ENCODE data around the gene DNAH10.

The DNAH10 gene

DNA sequence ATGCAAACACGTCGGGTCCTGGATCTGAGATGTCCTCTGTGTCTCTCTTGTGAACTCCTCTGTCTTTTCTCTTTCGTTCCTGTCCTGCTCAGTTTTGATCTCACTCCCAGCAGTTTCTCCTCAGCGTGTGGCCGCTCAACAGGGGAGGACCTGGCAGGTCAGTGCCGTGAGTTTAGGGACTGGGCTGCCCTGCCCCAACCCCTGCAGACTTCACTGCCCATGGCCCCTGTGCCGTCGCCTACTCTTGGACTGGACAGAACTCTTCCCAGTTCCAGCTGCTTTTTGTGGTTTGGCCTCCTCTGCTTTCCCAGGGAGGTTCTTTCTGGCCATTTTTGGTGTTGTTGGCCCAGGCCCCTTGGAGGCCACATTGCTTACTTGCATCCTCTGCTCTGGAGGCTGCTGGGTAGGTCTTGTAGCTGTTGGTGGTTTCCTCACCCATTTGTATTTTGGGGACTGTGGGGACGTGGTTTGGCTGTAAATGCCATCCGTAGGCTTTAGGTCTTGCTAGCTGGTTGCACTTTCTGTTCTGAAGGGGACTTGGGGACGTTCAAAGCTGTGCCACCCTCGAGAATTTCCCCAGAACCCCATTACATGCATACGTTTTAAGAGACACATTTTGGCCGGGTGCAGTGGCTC is 20.0 kb upstream of the DNAH10 start:
- no peak overlapping the region for H3K27ac ChIP-seq
- no peak for DNase-seq (ENCODE audit: low read depth, low spot score)

DNA sequence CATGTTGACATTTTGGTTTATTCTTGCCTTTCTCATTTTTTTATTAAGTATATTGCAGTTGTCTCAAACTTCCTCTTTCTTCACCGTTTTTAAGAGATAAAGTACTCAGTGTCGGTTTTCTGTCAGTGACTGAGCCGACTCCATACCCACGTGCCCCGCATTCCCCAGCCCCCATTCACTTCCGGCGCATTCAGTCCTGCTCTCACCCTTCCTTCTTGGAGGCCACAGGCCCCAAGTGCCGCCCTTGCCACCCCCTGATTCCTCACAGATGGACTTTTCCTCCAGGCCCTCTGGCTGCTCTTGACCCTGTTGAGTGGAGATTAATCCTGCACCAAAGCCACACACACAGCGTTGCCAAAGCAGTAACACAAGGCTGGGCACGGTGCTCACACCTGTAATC is 19.1 kb upstream of the DNAH10 start:
- no peak for DNase-seq (ENCODE audit: low read depth, low spot score)

DNA sequence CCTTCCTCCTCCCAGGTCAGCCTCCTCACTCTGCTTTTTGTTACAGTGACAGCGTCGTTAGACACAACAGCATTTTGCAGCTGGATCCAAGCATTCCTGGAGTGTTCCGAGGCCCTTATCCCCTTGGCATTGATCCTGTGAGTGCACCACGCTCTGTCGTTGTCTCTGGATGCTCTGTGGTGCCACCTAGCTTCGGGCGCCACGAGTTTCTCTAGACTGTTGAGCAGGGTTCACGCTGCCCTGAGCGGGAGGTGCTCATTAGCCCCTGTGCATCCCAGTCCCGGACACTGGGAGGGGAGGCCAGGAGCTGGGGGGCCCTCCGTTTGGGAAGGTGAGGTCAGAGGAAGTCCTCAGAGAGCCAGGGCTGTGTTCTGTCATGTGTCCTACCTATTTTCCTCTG is 17.3 kb upstream of the DNAH10 start:
- no peak overlapping the region for H3K27ac ChIP-seq
- no peak for DNase-seq (ENCODE audit: low read depth, low spot score)

More for the DNA sequence above, 19.1 kb upstream of the DNAH10 start:
- no peak overlapping the region for H3K27ac ChIP-seq

DNA sequence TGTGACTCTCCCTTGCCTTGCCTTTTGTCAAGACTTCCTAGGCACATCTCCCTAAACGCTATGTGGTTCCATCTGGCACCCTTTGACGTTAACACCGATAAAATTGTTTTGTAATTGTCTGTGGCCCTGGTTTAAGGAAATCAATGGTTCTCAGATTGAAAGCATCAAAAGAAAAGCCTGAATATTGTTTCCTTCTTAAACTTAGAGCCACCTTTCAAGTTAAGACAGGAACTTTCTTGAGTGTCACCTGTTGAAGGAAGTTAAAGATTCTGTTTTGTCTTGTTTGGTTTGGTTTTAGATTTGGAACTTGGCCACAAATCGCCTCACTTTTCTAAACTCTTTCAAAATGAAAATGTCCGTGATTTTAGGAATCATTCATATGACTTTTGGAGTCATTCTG is 14.8 kb upstream of the DNAH10 start:
- no peak overlapping the region for H3K27ac ChIP-seq
- DNase-seq (ENCODE audit: low read depth, low spot score), result no peak

DNA sequence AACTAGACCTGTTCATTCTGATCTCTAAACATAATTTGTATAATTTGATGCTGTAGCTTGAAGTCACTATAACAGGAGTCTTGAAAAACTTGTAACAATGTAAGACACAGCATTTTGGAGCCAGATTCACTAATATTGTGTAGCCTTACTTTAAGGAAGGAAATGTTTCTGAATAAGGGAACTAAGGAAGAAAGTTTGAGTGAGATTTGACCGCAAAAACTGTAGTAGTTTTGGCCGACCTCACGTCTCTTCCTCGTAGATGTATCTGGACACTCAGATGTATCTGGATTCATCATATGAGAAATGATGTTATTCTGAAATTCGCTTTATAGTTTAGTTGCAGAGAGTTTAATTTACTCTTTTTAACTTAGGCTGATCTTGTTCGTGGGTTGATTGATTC is 13.9 kb upstream of the DNAH10 start:
- no peak overlapping the region for H3K27ac ChIP-seq

DNA sequence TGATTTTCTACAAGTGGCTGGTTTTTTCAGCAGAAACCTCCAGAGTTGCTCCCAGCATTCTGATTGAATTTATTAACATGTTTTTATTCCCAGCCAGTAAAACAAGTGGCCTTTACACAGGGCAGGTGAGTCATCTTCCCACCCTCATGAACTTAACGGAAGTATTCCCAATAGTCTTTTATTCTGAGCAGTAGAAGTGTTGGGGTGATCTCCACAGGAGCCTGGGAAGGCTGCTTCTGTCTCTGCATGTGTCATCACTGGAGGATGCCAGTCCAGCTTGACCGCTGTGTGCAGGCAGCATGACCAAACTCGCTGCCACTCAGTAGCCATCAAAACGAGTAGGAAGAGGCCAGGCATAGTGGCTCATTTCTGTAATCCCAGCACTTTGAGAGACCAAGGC is 13.4 kb upstream of the DNAH10 start:
- H3K27ac ChIP-seq, result no peak overlapping the region
- no peak for DNase-seq (ENCODE audit: low read depth, low spot score)

More for the DNA sequence above, 13.9 kb upstream of the DNAH10 start:
- no peak for DNase-seq (ENCODE audit: low read depth, low spot score)

DNA sequence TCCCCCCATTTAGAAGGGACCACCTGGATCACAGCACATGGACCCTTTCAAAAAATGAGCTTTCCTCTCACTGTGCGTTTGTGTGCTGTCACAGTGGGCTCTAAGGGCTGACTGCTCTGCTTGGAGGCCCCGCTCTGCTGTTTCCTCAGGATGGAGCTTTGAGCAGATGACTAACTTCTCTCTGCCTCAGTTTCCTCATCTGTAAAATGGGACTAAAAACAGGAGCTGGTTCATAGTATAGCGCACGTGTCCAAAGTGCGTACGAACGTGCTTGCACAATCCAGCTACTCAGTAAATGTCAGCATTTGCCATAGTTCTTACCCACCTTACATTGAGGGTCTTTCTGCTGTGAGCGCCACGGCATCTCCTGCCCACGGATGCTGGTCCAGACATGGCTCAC is 12.7 kb upstream of the DNAH10 start:
- no peak for DNase-seq (ENCODE audit: low read depth, low spot score)
- no peak overlapping the region for H3K27ac ChIP-seq

DNA sequence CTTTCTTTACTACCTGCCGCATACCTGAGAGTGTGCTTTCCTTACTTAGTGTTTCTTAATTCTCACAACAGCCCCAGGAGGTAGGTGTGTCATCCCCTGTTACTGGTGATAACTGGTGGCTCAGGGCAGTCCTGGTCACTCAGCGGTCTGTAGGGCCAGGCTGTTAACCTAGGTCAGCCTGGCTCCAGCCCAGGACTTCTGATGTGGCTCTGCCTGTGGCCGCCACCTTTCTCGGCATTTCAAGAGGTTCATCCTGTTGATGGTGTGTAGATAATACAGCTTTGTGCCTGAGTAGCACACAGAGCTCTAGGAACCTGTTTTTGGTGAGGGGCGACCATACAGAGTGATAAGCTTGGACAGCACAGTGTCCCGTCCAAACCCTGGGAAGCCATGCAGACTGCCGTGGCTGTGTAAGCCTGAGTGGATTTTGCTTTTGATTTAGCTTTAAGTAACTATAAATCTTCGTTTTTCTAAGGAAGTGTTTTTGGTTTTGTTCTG is 11.9 kb upstream of the DNAH10 start:
- no peak for DNase-seq (ENCODE audit: low read depth, low spot score)
- no peak overlapping the region for H3K27ac ChIP-seq

DNA sequence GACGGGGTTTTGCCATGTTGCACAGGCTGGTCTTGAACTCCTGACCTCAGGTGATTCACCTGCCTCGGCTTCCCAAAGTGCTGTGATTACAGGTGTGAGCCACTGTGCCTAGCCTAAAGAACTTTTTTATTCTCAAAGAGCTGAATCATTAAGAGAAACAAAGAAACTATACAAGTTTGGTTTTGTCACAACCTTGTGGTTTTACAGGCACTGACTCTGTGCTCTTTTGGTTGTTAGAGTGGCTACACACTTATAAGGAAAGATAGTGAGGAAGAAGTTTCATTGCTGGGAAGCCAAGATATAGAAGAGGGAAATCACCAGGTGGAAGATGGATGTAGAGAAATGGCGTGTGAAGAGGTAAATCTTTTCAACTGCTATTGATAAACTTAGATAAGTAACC is 10.1 kb upstream of the DNAH10 start:
- DNase-seq (ENCODE audit: low read depth, low spot score), result no peak
- H3K27ac ChIP-seq, result no peak overlapping the region

DNA sequence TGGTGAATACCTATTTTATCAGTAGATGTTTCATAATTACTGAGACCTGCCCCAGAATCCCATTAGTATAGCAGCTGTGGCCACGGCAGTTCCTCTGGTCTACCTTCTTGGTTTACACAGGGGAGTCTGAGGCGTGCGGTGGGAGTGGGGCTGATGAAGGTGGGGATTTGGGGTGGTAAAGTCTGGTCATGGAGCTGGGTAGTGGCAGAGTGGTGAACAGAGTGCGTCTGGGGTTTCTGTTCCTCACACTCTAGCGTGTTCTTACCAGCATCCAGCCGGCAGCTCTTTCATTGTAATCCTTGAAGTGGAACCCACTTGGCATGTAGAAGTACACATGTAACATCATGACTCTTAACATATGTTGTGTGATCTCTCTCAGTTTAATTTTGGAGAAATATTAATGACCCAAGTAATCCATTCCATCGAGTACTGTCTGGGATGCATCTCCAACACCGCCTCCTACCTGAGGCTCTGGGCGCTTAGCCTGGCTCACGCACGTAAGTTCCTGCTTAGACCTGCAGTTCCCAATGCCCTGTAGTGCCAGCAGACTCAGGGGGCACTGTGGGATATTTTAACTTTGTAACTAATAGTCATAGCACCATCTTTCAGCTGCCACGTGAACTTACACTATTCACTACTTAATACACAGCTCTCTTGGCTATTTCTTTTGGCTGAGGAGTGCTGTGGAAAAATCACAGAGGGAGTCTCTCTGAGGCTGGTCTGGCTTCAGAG is 7.9 kb upstream of the DNAH10 start:
- no peak overlapping the region for H3K27ac ChIP-seq
- no peak for DNase-seq (ENCODE audit: low read depth, low spot score)

DNA sequence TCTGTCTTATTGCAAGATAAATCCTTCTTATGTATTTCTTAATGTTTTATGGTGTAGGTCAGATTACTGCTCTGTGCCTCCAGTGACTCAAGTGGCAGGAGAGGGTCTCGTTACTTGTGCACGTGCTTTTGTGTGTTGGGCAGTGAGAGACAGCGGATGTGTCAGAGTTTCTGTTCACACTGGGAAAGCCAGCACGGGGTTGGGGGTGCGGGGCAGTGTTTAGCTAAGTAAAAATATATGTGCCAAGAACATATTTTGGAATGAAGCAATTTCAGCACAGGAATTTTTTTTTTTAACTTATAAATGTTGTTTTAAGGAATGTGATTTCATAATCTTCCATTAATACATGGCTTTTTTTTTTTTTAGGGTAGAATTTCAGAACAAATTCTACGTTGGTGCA is 4.5 kb upstream of the DNAH10 start:
- DNase-seq (ENCODE audit: low read depth, low spot score), result no peak
- no peak overlapping the region for H3K27ac ChIP-seq

DNA sequence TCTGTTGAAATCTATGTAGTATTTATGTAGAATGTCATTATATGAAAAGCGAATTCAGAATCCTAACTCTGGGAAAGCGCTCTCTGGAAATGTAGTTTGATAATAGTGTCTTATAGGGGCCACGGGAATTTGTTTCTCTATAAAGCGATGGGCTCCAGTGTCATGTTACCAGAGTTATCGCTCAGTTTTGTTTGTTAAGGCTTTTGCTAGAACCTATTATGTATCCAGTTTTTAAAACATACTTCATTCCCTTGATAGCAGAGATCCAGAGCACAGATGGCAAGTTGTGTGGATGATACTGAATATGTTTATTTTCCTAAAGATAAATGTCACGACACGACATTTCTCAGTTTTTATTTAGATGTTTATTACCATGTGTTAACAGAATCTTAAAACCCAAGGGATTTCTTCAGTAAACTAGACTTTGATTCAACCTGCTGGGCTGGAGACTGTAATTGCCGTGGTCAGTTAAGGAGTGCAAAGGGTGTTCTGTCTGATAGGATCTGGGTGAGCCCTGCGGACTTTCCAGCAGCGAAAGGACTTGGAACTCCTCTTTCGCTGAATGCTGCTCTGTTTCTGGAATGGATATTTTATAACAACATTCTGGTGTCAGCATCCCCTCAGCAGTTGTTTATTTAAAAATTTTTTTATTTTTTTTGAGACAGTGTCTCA is 1.7 kb upstream of the DNAH10 start:
- H3K27ac ChIP-seq, result no peak overlapping the region
- no peak for DNase-seq (ENCODE audit: low read depth, low spot score)

DNA sequence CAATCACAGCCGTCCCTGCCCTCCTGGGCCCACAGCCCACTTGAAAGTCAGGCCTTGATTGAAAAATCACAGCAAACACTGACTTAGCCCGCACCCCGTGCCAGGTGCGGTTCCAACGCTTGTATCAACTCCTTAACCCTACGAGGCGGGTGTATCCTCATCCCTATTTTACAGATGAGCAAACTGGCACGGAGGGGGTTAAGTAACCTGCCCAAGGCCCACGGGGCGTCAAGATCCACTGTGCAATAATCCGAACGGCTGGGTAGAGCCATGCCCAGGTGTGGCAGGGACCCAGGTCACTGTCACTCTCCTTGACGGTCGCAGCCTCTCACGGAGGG is 583 bp downstream of the DNAH10 start:
- DNase-seq (ENCODE audit: low read depth, low spot score), result no peak
- no peak overlapping the region for H3K27ac ChIP-seq

DNA sequence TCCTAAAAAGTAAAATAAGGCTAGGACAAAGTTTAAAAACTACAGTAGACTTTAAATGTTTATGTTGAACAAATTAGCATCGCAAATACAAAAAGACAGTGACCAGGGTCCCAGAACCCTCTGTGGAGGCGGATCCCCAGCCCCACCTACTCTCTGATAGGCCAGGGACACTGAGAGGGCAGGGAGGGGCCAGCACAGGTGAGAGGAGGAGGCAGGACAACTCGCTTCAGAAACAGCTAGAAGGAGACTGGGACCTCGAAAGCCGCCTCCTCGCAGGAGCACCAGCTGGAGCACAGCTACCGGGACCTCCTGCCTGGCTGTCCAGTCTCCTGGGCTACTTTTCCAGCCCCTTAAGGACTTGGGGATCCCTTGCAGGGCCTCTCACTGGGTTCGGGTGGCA is 992 bp downstream of the DNAH10 start:
- no peak for DNase-seq (ENCODE audit: low read depth, low spot score)
- H3K27ac ChIP-seq, result no peak overlapping the region

DNA sequence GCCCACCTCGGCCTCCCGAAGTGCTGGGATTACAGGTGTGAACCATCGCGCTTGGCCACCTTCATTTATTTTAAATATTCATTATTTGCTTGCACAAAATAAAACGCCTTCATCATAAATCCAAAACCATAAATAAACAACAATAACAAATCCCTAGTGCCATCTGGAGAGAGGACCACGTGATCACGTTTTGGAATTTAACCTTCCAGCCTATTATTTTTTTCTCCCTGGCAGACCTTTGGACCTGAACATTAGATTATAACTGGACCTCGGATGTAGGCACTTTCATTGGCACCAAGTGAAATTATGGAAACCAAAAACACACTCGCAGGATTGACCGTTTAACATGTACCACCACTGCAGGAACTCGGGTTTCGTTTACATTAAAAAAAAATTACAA is 2.0 kb downstream of the DNAH10 start:
- DNase-seq (ENCODE audit: low read depth, low spot score), result no peak
- H3K27ac ChIP-seq, result no peak overlapping the region

DNA sequence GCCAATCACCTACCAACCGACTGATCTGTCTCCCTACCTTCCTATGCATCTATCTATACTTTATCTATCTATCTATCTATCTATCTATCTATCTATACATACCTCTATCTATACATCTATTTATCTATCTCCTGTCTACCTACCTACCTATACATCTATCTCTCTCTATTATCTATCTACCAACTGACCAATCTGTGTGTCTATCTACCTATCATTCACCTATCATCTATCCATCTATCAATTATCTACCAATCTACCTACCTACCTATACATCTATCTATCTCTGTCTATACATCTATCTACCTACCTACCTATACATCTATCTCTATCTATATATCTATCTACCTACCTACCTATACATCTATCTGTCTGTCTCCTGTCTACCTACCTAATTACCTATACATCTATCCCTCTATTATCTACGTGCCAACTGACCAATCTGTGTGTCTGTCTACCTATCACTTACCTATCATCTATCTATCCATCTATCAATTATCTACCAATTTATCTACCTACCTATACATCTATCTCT is 3.5 kb downstream of the DNAH10 start:
- DNase-seq (ENCODE audit: low read depth, low spot score), result no peak

DNA sequence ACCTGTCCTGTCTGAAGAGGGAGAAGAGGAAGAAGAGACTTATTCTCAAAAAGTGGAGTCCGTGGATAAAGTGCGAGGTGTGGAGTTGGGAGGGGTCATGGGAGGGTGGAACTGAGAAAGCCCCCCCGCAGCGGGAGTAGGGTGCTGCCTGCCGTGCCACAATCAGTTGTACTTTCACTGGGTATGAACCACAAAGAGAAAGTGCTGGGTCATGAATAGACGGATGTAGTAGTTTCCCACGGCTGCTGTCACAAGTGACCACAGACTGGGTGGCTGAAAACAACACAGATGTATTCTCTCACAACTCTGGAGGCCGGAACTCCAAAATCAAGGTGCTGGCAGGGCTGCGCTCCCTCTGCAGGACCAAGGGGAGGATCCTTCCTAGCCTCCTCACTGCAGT is 5.5 kb downstream of the DNAH10 start:
- no peak overlapping the region for H3K27ac ChIP-seq
- no peak for DNase-seq (ENCODE audit: low read depth, low spot score)

More for the DNA sequence above, 3.5 kb downstream of the DNAH10 start:
- no peak overlapping the region for H3K27ac ChIP-seq

DNA sequence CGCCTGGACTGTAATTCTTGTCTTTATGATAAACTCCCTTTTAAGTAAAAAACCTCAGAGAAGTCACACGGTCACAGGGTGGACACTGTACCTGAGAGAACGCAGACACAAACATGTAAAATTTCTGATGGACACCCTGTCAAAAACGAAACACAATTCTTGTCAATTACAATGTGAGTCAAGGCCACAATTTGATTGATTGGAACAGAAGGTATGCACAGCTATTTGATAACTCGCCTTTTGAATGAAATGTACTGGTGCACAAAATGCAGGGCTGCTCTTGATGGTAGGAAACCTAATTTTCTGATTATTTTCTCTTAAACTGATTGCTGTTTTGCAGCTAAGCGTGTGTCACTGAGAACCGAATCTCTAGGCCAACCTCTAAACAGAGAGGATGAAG is 9.2 kb downstream of the DNAH10 start:
- DNase-seq (ENCODE audit: low read depth, low spot score), result no peak
- no peak overlapping the region for H3K27ac ChIP-seq

DNA sequence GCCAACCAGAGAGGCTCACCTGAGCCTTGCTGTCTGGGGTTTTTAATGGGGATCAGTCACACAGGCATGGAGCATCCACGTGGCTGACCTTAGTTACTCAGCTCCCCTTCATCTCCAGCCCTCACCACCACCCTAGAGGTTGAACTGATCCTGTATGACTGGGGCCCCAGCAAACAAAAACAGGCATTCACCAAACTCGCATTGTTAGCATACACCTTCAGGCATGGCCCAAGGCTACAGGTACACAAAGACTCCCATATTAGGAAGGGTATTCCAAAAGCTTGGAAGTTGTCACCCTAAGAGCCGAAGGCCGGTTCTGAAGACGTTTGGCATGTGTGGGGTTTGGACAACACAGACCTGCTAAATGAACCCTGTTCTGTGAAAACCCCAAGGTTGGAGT is 10.0 kb downstream of the DNAH10 start:
- no peak overlapping the region for H3K27ac ChIP-seq
- no peak for DNase-seq (ENCODE audit: low read depth, low spot score)

DNA sequence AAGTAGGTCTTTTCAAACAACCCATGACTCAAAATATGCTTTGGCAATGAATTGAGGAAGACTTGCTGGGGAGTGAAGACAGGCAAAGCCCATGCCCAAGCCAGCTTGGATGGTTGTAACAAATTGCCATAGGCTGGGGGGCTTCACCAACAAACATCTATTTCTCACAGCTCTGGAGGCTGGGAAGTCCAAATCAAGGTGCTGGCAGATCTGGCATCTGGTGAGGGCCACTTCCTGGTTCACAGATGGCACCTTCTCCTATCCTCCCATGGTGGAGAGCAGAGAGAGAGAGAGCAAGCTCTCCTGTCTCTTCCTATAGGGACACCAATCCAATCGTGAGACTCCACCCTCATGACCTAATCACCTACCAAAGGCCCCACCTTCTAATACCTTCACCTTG is 11.3 kb downstream of the DNAH10 start:
- no peak overlapping the region for H3K27ac ChIP-seq
- DNase-seq (ENCODE audit: low read depth, low spot score), result no peak

DNA sequence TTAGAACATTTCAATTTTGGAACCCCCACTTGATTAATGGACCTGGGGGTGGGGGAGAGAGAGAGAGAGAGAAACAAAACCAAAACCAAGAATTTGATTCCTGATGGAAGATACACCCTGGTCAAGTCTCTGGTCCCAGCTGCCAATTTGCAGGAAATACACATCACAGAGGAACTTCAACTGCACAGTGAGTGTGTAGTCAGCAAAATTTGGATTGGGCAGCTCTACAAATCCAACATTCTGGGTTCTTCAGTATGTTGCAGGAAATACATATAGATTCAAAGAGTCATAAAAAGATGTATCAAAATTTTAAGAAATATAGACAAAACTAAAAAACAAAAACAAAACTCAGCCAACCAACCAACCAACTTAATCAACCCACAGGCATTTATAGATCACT is 17.4 kb downstream of the DNAH10 start:
- no peak overlapping the region for H3K27ac ChIP-seq
- no peak for DNase-seq (ENCODE audit: low read depth, low spot score)

All from epithelial cell of prostate (primary cell).